Fibroblast of lung (primary cell): ENCODE measurements around the gene BPGM. TPM values are rescaled to one million over a fixed set of nuclear protein-coding genes. Genes with fewer than 3 reads are reported as not detected.
A peak's percentile ranks its signal among the peaks of the same experiment; 100 is the strongest.

ENCODE experiments used
- DNase-seq, 2 donors: peaks; one replicate each; pipeline versions ENCODE4 v3.0.0 to v3.0.0-alpha.2; 2010; ENCODE audit warnings: low read depth in 2 of 2
- H2AFZ ChIP-seq: 2 replicates; pipeline ENCODE4 v1.5.1; 2012; ENCODE audit warnings: low read length, control low read depth, inconsistent platforms
- H3K27ac ChIP-seq: 2 replicates; pipeline ENCODE4 v1.5.1; 2011; ENCODE audit warnings: low read length, control low read depth; ENCODE audit not compliant: insufficient read depth
- H3K27me3 ChIP-seq: 2 replicates; pipeline ENCODE4 v1.5.1; 2011; ENCODE audit warnings: mild to moderate bottlenecking, low read length; ENCODE audit not compliant: control insufficient read depth, insufficient read depth
- H3K36me3 ChIP-seq: 2 replicates; pipeline ENCODE4 v1.5.1; 2011; ENCODE audit warnings: low read length; ENCODE audit not compliant: control insufficient read depth, insufficient read depth
- H3K4me1 ChIP-seq: 2 replicates; pipeline ENCODE4 v1.5.1; 2011; ENCODE audit warnings: low read length; ENCODE audit not compliant: control insufficient read depth, insufficient read depth; ENCODE audit errors: extremely low read depth
- H3K4me2 ChIP-seq: 2 replicates; pipeline ENCODE4 v1.5.1; 2011; ENCODE audit warnings: low read length, control low read depth; ENCODE audit not compliant: insufficient read depth; ENCODE audit errors: extremely low read depth
- H3K4me3 ChIP-seq, 4 experiments: fragments of 200-600 bp in 1 of 4; sonication (generic) in 1 of 4; replicated peaks in 1 of 4; 2 replicates each; pipeline ENCODE4 v1.5.1; 2011 to 2016; ENCODE audit warnings: low read length in 4 of 4, low read depth in 3 of 4, mild to moderate bottlenecking in 3 of 4, control low read depth in 2 of 4, inconsistent platforms in 1 of 4, mixed read lengths in 1 of 4; ENCODE audit not compliant: insufficient read depth in 1 of 4; ENCODE audit errors: control extremely low read depth in 1 of 4
- H3K79me2 ChIP-seq: 2 replicates; pipeline ENCODE4 v1.5.1; 2012; ENCODE audit warnings: mild to moderate bottlenecking, low read length, inconsistent platforms; ENCODE audit not compliant: control insufficient read depth, insufficient read depth
- H3K9ac ChIP-seq: 2 replicates; pipeline ENCODE4 v1.5.1; 2011; ENCODE audit warnings: mild to moderate bottlenecking, low read length, control low read depth; ENCODE audit not compliant: insufficient read depth
- H3K9me3 ChIP-seq: 2 replicates; pipeline ENCODE4 v1.5.1; 2012; ENCODE audit warnings: low read depth, low read length; ENCODE audit not compliant: control insufficient read depth, insufficient read depth
- H4K20me1 ChIP-seq: 2 replicates; pipeline ENCODE4 v1.5.1; 2011; ENCODE audit warnings: low read length; ENCODE audit not compliant: control insufficient read depth, insufficient read depth; ENCODE audit errors: extremely low read depth
- CTCF ChIP-seq, 2 donors: IDR thresholded peaks in 1 of 2; conservative IDR thresholded peaks in 1 of 2; 1 replicate in 1 of 2; 2 replicates in 1 of 2; pipeline ENCODE4 v1.5.1; 2011 to 2012; ENCODE audit warnings: low read length in 2 of 2, control low read depth in 1 of 2, inconsistent platforms in 1 of 2, low read depth in 1 of 2, mild to moderate bottlenecking in 1 of 2
- EZH2 ChIP-seq: IDR thresholded peaks from 2 replicates; pipeline ENCODE4 v1.5.1; 2012; ENCODE audit warnings: low read length, control low read depth, mild to moderate bottlenecking; ENCODE audit errors: missing control alignments
- polyA plus RNA-seq, 2 donors: library from polyadenylated mRNA; depleted of rRNA in 1 of 2; stranded (reverse) in 1 of 2; unstranded in 1 of 2; fragments of >200 nt; gene quantifications; 2 replicates each; pipeline ENCODE4 v1.2.1, GENCODE V29; 2011 to 2012; ENCODE audit warnings: missing spikeins in 1 of 2
- total RNA-seq: library from RNA; depleted of rRNA; stranded (reverse); fragments of >200 nt; gene quantifications from 2 replicates; pipeline ENCODE4 v1.2.1, GENCODE V29; 2014

BPGM gene
- total and polyA plus RNA-seq, 2 donors (not counting 1 experiment from before 2014, with no cell fraction given): 25.8 to 29.7 TPM

GRCh38 chr7:134648456-134648855 is 1.8 kb downstream of the BPGM start:
- Histone ChIP-seq H3K4me3 (no peak overlapping the region), H3K4me2 (no peak overlapping the region), H3K36me3 (no peaks in the 10 kb centered on the region), H3K9ac (no peak overlapping the region), H4K20me1 (no peaks in the 10 kb centered on the region), H3K4me1 (peaks cover 4% of the 10 kb centered on the region), H3K27me3 (no peaks in the 10 kb centered on the region), H3K79me2 (peaks cover 12% of the 10 kb centered on the region), H2AFZ (no peak overlapping the region), H3K27ac (no peak overlapping the region), H3K9me3 (no peaks in the 10 kb centered on the region)
- no peak for TF ChIP-seq EZH2
- TF ChIP-seq CTCF (conservative IDR thresholded peaks at IDR 0.05 in 1 of 2, IDR thresholded peaks at IDR 0.05 in 1 of 2; ENCODE audit: low read depth in 1 of 2, low read length in 2 of 2): no peak
- no peak for DNase-seq

GRCh38 chr7:134649226-134649775 is 2.6 kb downstream of the BPGM start:
- Histone ChIP-seq H3K27ac (no peak overlapping the region), H3K9ac (no peak overlapping the region), H3K27me3 (no peaks in the 10 kb centered on the region), H3K9me3 (no peaks in the 10 kb centered on the region), H3K4me3 (peak overlapping the region in 1 of 4 experiments; percentile 13), H3K36me3 (no peaks in the 10 kb centered on the region), H3K4me2 (no peak overlapping the region), H3K79me2 (peaks cover 12% of the 10 kb centered on the region), H3K4me1 (peaks cover 4% of the 10 kb centered on the region), H4K20me1 (no peaks in the 10 kb centered on the region), H2AFZ (no peak overlapping the region)
- no peak for TF ChIP-seq CTCF (conservative IDR thresholded peaks at IDR 0.05 in 1 of 2, IDR thresholded peaks at IDR 0.05 in 1 of 2; ENCODE audit: low read depth in 1 of 2, low read length in 2 of 2)
- no peak for TF ChIP-seq EZH2
- DNase-seq: peak in 1 of 2 donors; percentile 46

GRCh38 chr7:134651991-134652390 is 5.3 kb downstream of the BPGM start:
- H3K9ac ChIP-seq: no peak overlapping the region
- TF ChIP-seq CTCF (conservative IDR thresholded peaks at IDR 0.05 in 1 of 2, IDR thresholded peaks at IDR 0.05 in 1 of 2; ENCODE audit: low read depth in 1 of 2, low read length in 2 of 2): no peak
- no peak for TF ChIP-seq EZH2
- no peaks in the 10 kb centered on the region for H3K27me3 ChIP-seq
- no peak overlapping the region for H3K4me3 ChIP-seq
- no peak overlapping the region for H3K27ac ChIP-seq
- H2AFZ ChIP-seq: no peak overlapping the region
- no peaks in the 10 kb centered on the region for H3K9me3 ChIP-seq
- no peaks in the 10 kb centered on the region for H4K20me1 ChIP-seq
- no peak for DNase-seq
- H3K36me3 ChIP-seq: no peaks in the 10 kb centered on the region
- H3K79me2 ChIP-seq: peaks cover 7% of the 10 kb centered on the region
- no peak overlapping the region for H3K4me2 ChIP-seq
- no peaks in the 10 kb centered on the region for H3K4me1 ChIP-seq
